Body of pancreas (tissue), 2 donors: ENCODE data around the gene ZNF793. TPM values are rescaled to one million over a fixed set of nuclear protein-coding genes. Genes with fewer than 3 reads are reported as not detected.

Experiments
- total RNA-seq, 2 donors: library from RNA; depleted of rRNA; stranded (reverse); fragments of >200 nt; gene quantifications; one replicate each; pipeline ENCODE4 v1.1.0, GENCODE V29; 2016

Gene ZNF793
- total RNA-seq, 2 donors from 2014 or later = 0.99 to 5.7 TPM

Other genes with a start within 250 kb of the ZNF793 start
- gene ZNF527, start 135.8 kb upstream of the ZNF793 start, total RNA-seq = 1 to 10 TPM; 5.9 to 7.3 TPM
- 1 to 10 TPM; 1.3 to 2.3 TPM for gene ZNF569, start 39.5 kb upstream of the ZNF793 start, total RNA-seq
- gene ZNF570, start 37.6 kb upstream of the ZNF793 start, total RNA-seq = 1 to 10 TPM in 1 of 2 donors, under 1 TPM in 1; 0.99 to 2.9 TPM
- gene ZNF571, start 87.9 kb downstream of the ZNF793 start, total RNA-seq = 1 to 10 TPM; 1.6 to 2.6 TPM
- 1 to 10 TPM; 2.6 to 6.5 TPM for gene ZNF540, start 87.9 kb downstream of the ZNF793 start, total RNA-seq
- 10 to 100 TPM in 1 of 2 donors, 1 to 10 TPM in 1; 7.5 to 27.0 TPM for gene ZFP30, start 148.5 kb downstream of the ZNF793 start, total RNA-seq
- gene ZNF607, start 212.8 kb downstream of the ZNF793 start, total RNA-seq = 1 to 10 TPM; 2.0 to 4.2 TPM